Measurements from ENCODE around the gene METTL1. TPM values are rescaled to one million over a fixed set of nuclear protein-coding genes. Genes with fewer than 3 reads are reported as not detected.

Gene METTL1
- total RNA-seq, 4 donors from 2014 or later: 4.8 to 11.0 (median 7.8) TPM

- no peaks in the 10 kb centered on the region for H3K9me3 ChIP-seq
- peaks cover 0 to 36% of the 10 kb centered on the region in 2 donors for H3K36me3 ChIP-seq
- 2 to 9% methylated on average over 6 to 14 of the region's 41 CpGs for WGBS, 2 donors (ENCODE audit: low coverage in 1 of 2)
- no peak for TF ChIP-seq POLR2AphosphoS5 (IDR thresholded peaks at IDR 0.05)
- TF ChIP-seq POLR2A (IDR thresholded peaks at IDR 0.05): no peak
- no peak for TF ChIP-seq EP300 (IDR thresholded peaks at IDR 0.05)
- TF ChIP-seq CTCF (IDR thresholded peaks at IDR 0.05): no peak
- no peaks in the 10 kb centered on the region for H3K27me3 ChIP-seq
- H3K4me1 ChIP-seq: peaks cover 2 to 51% (median 17%) of the 10 kb centered on the region in 3 donors
- ATAC-seq: no peak
- H3K4me3 ChIP-seq: peak within 1 kb of the TSS; percentile 45 to 80
- peak within 1 kb of the TSS in 3 of 4 donors; percentile 65 to 80 (median 66) for H3K27ac ChIP-seq
Observed at GRCh38 chr12:57754411-57755193, 17.3 kb downstream of the METTL1 start, which contains the start of gene MARCHF9. Gene MARCHF9, plus strand, starts transcription at chr12:57755103. Its CDS starts 426 bp downstream, at chr12:57755529.

DNA sequence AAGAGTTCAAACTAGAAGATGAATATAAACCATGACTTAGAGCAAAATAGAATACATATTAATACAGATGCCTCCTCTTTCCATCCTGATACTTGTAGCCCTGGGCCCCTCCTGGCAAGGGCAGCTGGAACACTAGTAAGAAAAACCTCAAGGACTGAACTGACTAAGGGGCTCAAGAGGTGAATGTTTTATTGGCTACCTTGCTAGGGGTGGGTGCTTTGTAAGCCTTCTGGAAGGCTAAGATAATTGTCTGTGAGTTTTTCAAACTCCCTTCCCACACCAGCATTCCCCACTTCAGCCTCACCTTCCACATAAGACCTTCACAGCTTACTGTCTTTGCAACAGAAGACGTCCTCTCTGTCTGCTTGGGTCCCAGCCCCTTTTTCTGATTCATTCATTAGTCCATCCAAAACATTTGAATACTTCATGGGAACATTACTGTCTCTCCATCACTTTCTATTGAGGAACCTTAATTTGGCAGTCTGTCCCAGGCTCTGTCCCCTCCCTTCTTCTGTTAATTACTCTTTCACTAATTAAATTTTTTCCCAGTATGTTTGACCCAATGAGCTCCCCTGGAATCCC, 18.1 kb downstream of the METTL1 start:
- TF ChIP-seq CTCF (IDR thresholded peaks at IDR 0.05) (no peak), POLR2A (IDR thresholded peaks at IDR 0.05) (no peak), EP300 (IDR thresholded peaks at IDR 0.05) (no peak), POLR2AphosphoS5 (IDR thresholded peaks at IDR 0.05) (no peak)
- Histone ChIP-seq H3K9me3 (no peaks in the 10 kb centered on the region), H3K27ac (peak overlapping the region in 1 of 4 donors; percentile 20), H3K4me3 (no peak overlapping the region), H3K4me1 (peaks cover 2 to 51% (median 17%) of the 10 kb centered on the region in 3 donors), H3K27me3 (no peaks in the 10 kb centered on the region), H3K36me3 (peaks cover 0 to 36% of the 10 kb centered on the region in 2 donors)
- ATAC-seq: no peak
- WGBS, 2 donors (ENCODE audit: low coverage in 1 of 2): 0 to 22% methylated on average over 1 of the region's 1 CpG

DNA sequence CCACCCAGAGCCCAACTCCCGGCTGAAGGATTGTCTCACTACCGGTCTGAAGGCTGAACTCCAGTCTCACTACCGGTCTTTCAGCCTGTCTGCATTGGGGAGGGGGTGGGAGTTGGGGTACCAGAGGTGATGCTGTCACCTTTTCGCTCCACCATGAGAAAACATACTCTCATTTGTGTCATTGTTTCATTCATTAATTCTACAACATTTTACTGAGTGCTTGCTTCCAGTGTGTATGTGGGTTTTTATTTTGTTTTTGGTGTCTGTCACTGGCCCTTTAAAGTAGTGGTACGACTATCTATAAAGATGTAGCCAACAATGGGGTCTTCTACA, 19.3 kb downstream of the METTL1 start:
- TF ChIP-seq CTCF (IDR thresholded peaks at IDR 0.05) (peak in 1 of 4 experiments; percentile 24), POLR2A (IDR thresholded peaks at IDR 0.05) (no peak), EP300 (IDR thresholded peaks at IDR 0.05) (no peak)
- no peak for ATAC-seq

GRCh38 chr12:57751788-57752667, 19.9 kb downstream of the METTL1 start, which contains the start of gene CDK4:
Gene CDK4, minus strand, starts transcription at chr12:57752310. Its CDS starts 593 bp downstream, at chr12:57751717.
- H3K36me3 ChIP-seq: peaks cover 0 to 37% of the 10 kb centered on the region in 2 donors
- ATAC-seq: peak; percentile 92
- H3K4me1 ChIP-seq: peaks cover 2 to 51% (median 17%) of the 10 kb centered on the region in 3 donors
- peak within 1 kb of the TSS; percentile 72 to 86 for H3K4me3 ChIP-seq
- TF ChIP-seq CTCF (IDR thresholded peaks at IDR 0.05) (no peak), POLR2AphosphoS5 (IDR thresholded peaks at IDR 0.05) (peak; percentile 83), EP300 (IDR thresholded peaks at IDR 0.05) (no peak), POLR2A (IDR thresholded peaks at IDR 0.05) (peak; percentile 47 to 66)
- H3K27ac ChIP-seq: peak within 1 kb of the TSS; percentile 80 to 94 (median 87)
- H3K27me3 ChIP-seq: no peaks in the 10 kb centered on the region
- H3K9me3 ChIP-seq: no peaks in the 10 kb centered on the region
- WGBS, 2 donors (ENCODE audit: low coverage in 1 of 2): 0 to 1% methylated on average over 14 to 20 of the region's 58 CpGs

More for the DNA sequence above, 19.3 kb downstream of the METTL1 start:
- Histone ChIP-seq H3K4me3 (peak overlapping the region; percentile 17 to 72), H3K4me1 (peaks cover 2 to 51% (median 17%) of the 10 kb centered on the region in 3 donors), H3K27me3 (no peaks in the 10 kb centered on the region), H3K9me3 (no peaks in the 10 kb centered on the region), H3K27ac (peak overlapping the region; percentile 7 to 94 (median 82)), H3K36me3 (peaks cover 0 to 36% of the 10 kb centered on the region in 2 donors)
- WGBS, 2 donors (ENCODE audit: low coverage in 1 of 2): 6 to 20% methylated on average over 1 to 4 of the region's 5 CpGs
